Endodermal cell (in vitro differentiated cells): ENCODE data around the gene SH3BP2. TPM values are rescaled to one million over a fixed set of nuclear protein-coding genes. Genes with fewer than 3 reads are reported as not detected.

ENCODE experiments used
- DNase-seq: peaks from one replicate; pipeline ENCODE4 v3.0.0-alpha.2; 2017
- H3K27ac ChIP-seq: 2 replicates; pipeline ENCODE4 v1.5.1; 2013; ENCODE audit warnings: mild to moderate bottlenecking, low read depth, low read length, moderate library complexity
- H3K27me3 ChIP-seq: 2 replicates; pipeline ENCODE4 v1.6.1; 2013; ENCODE audit warnings: mild to moderate bottlenecking, low read length, moderate library complexity; ENCODE audit not compliant: insufficient read depth, control insufficient read depth, poor library complexity, severe bottlenecking
- H3K36me3 ChIP-seq: 2 replicates; pipeline ENCODE4 v1.7.0; 2013; ENCODE audit warnings: mild to moderate bottlenecking, low read length, moderate library complexity; ENCODE audit not compliant: control insufficient read depth, insufficient read depth
- H3K4me1 ChIP-seq: one replicate; pipeline ENCODE4 v1.7.0; 2013; ENCODE audit warnings: low read length; ENCODE audit not compliant: control insufficient read depth, insufficient read depth
- H3K4me3 ChIP-seq: 2 replicates; pipeline ENCODE4 v1.5.1; 2013; ENCODE audit warnings: mild to moderate bottlenecking, low read length, moderate library complexity
- H3K9ac ChIP-seq: 2 replicates; pipeline ENCODE4 v1.6.1; 2013; ENCODE audit warnings: mild to moderate bottlenecking, low read length, moderate library complexity; ENCODE audit not compliant: poor library complexity, severe bottlenecking; ENCODE audit errors: extremely low read depth
- H3K9me3 ChIP-seq: 2 replicates; pipeline ENCODE4 v1.6.1; 2013; ENCODE audit warnings: mild to moderate bottlenecking, low read length, moderate library complexity; ENCODE audit not compliant: control insufficient read depth
- H3K27ac Mint-ChIP-seq: 2 replicates; pipeline ENCODE4 v1.8.0; 2020; ENCODE audit warnings: mixed read lengths
- H3K27me3 Mint-ChIP-seq: 2 replicates; pipeline ENCODE4 v1.8.0; 2021; ENCODE audit warnings: mild to moderate bottlenecking, mixed read lengths; ENCODE audit not compliant: insufficient read depth
- H3K36me3 Mint-ChIP-seq: 2 replicates; pipeline ENCODE4 v1.8.0; 2020; ENCODE audit warnings: low read depth, mixed read lengths
- H3K4me1 Mint-ChIP-seq: 2 replicates; pipeline ENCODE4 v1.8.0; 2020; ENCODE audit warnings: mixed read lengths
- H3K4me3 Mint-ChIP-seq: 2 replicates; pipeline ENCODE4 v1.8.0; 2020; ENCODE audit warnings: mild to moderate bottlenecking, moderate library complexity, mixed read lengths
- H3K9me3 Mint-ChIP-seq: 2 replicates; pipeline ENCODE4 v1.8.0; 2020; ENCODE audit warnings: mild to moderate bottlenecking, mixed read lengths
- WGBS, 2 experiments: methylation state at CpG; one replicate each; pipeline versions ENCODE4 v1.1.5 to v1.1.7; 2013; ENCODE audit warnings: missing lambda C conversion rate in 2 of 2, mixed read lengths in 1 of 2; ENCODE audit not compliant: insufficient coverage in 1 of 2, insufficient read length in 1 of 2; 5-methylcytosine and 5-hydroxymethylcytosine counted together
- total RNA-seq, 2 donors: library from RNA; stranded (reverse); fragmentation: NEBNext Ultra II Directional in 1 of 2; extraction: Animal tissue kit (Norgen Biotek cat#: 25700) in 1 of 2; gene quantifications; 2 replicates in 1 of 2; 3 replicates in 1 of 2; pipeline ENCODE4 v1.2.1, GENCODE V29; 2021
- TF ChIP-seq, protein P1 (sequence below): fragments of 200-600 bp; sonication (generic); conservative IDR thresholded peaks from 2 replicates; pipeline ENCODE4 v1.5.0; 2021; ENCODE audit warnings: antibody characterized with exemption, mild to moderate bottlenecking

SH3BP2 gene
- total RNA-seq, 2 donors from 2014 or later, result 40.5 to 43.8 TPM

DNA sequence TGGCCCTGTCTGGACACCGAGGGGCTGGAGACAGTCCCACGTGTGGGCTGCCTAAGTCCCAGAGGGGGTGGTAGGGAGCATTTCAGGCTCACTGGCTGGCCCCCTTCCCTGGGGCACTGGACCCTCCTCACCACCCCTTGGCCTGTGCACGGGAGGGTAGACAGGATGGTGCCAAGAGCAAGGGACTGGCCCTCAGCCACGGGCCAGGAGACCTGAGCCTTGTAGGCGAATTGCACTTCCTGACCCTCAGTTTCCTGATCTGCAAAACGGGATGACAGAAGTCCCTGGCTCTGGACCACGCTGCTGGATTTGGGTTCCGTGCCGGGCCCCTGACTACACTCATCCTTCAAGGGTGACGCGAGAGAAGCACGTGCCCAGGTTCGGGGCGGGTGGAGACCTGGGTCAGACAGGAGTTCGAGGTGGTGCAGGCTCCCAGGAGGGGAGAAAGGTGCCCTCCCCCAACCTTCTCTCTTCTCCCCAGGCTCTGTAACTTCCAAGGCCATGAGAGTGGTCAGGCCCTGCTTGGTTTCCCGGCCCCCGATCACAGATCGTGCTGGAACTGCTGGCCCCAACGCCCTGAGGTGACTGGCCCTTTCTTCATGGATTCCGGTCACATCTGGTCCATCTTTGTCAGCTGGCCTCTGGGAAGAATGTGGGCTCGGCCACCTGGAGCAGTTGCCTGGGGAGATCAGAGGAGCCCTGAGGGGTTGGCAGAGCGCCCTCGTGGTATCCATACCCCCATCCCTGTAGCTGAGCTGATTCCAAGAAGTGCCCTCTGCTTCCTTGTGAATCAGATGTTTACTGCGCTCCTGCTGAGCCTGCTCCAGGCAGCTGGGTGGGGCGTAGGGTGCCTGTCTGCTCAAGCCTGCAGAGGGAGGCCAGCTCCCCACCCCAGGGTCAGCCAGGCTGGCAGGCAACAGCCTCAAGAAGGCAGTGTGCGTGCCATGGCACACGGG lies 3.3 kb downstream of the SH3BP2 start:
- peaks cover 15% of the 10 kb centered on the region for H3K27me3 ChIP-seq
- H3K4me3 ChIP-seq, result no peak overlapping the region
- Mint-ChIP-seq H3K36me3 (no peaks in the 10 kb centered on the region), H3K27me3 (peaks cover 29% of the 10 kb centered on the region), H3K9me3 (no peaks in the 10 kb centered on the region), H3K27ac (no peak overlapping the region), H3K4me3 (no peak overlapping the region), H3K4me1 (peaks cover 7% of the 10 kb centered on the region)
- H3K27ac ChIP-seq, result no peak overlapping the region
- H3K9ac ChIP-seq, result no peak overlapping the region
- no peak for DNase-seq
- WGBS, 2 experiments, result 88 to 95% methylated on average over 13 to 27 of the region's 27 CpGs
- H3K36me3 ChIP-seq, result no peaks in the 10 kb centered on the region
- TF ChIP-seq, protein P1, sequence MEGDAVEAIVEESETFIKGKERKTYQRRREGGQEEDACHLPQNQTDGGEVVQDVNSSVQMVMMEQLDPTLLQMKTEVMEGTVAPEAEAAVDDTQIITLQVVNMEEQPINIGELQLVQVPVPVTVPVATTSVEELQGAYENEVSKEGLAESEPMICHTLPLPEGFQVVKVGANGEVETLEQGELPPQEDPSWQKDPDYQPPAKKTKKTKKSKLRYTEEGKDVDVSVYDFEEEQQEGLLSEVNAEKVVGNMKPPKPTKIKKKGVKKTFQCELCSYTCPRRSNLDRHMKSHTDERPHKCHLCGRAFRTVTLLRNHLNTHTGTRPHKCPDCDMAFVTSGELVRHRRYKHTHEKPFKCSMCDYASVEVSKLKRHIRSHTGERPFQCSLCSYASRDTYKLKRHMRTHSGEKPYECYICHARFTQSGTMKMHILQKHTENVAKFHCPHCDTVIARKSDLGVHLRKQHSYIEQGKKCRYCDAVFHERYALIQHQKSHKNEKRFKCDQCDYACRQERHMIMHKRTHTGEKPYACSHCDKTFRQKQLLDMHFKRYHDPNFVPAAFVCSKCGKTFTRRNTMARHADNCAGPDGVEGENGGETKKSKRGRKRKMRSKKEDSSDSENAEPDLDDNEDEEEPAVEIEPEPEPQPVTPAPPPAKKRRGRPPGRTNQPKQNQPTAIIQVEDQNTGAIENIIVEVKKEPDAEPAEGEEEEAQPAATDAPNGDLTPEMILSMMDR, result no peak
- no peaks in the 10 kb centered on the region for H3K9me3 ChIP-seq
- peaks cover 2% of the 10 kb centered on the region for H3K4me1 ChIP-seq

DNA sequence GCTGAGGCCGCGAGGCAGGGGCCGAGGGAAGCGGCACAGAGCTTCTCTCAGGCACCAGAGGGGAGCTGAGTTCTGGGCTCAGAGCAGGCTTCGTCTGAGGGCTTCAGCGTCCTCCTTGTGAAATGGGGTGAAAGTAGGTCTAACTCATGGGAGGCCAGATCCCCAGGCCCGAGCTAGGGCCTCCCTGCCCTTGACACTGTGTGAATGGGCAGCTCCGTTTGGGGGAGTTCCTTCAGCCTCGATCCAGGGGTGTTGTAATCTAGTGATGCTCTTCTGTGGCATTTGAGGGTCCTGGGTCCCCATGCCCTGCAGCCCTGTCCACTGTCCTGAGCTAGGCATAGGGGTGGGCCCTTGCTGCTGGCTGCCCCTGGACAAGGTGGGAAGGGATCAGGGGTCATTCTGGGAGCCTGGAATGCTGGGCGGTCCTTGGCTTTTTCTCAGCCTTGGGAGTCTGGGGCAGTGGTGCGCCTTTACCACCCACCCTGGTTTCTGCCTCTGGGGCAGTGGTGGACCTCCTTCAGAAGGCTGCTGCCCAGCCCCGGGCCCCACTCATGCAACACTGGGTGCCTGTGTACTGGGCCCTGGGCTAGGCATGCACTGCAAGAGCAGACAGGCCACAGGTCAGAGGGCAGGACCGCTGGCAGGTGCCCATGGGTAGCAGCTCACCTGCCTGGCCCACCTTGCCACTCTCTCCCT lies 4.1 kb downstream of the SH3BP2 start:
- H3K9me3 Mint-ChIP-seq, result no peaks in the 10 kb centered on the region
- no peak for DNase-seq
- WGBS, 2 experiments, result 87 to 92% methylated on average over 6 to 13 of the region's 13 CpGs

More for the DNA sequence above, 4.1 kb downstream of the SH3BP2 start:
- Histone ChIP-seq H3K4me3 (no peak overlapping the region), H3K27me3 (peaks cover 15% of the 10 kb centered on the region), H3K9me3 (no peaks in the 10 kb centered on the region), H3K4me1 (no peaks in the 10 kb centered on the region), H3K27ac (no peak overlapping the region), H3K36me3 (no peaks in the 10 kb centered on the region), H3K9ac (no peak overlapping the region)
- TF ChIP-seq, protein P1, result no peak
- no peak overlapping the region for H3K4me3 Mint-ChIP-seq
- peaks cover 23% of the 10 kb centered on the region for H3K27me3 Mint-ChIP-seq
- no peaks in the 10 kb centered on the region for H3K36me3 Mint-ChIP-seq
- peaks cover 7% of the 10 kb centered on the region for H3K4me1 Mint-ChIP-seq
- H3K27ac Mint-ChIP-seq, result no peak overlapping the region
